IPS-18c (cell line): ENCODE data around the gene MSANTD7.
A peak's percentile ranks its signal among the peaks of the same experiment; 100 is the strongest.

Source experiments
- H3K4me3 ChIP-seq: 2 replicates; pipeline ENCODE4 v1.7.0; 2013; ENCODE audit warnings: low read depth, mild to moderate bottlenecking, low read length, moderate library complexity; ENCODE audit not compliant: insufficient read depth
- H3K9me3 ChIP-seq: one replicate; pipeline ENCODE4 v1.6.1; 2013; ENCODE audit warnings: mild to moderate bottlenecking, low read length, moderate library complexity; ENCODE audit not compliant: control insufficient read depth, insufficient read depth

Gene MSANTD7

GRCh38 chr10:14873090-14873760 is 35.1 kb downstream of the MSANTD7 start:
- Histone ChIP-seq H3K9me3 (no peaks in the 10 kb centered on the region), H3K4me3 (no peak overlapping the region)

DNA sequence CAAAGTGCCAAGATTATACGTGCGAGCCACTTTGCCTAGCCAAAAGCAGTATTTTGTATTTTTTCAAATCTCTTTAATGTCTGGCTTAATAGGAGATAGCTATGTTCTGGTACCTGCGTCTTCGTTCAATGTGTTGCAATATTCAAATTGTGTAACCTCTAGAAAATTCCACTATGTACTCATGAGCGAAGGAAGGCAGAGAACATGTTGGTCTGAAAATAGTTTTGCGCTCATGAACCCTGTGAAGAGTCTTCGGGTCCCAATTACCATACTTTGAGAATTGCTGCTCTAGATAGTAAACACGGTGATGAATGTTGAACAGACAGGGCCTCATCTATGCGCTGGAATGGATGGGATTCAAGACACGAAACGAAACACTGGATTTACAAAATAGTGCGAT is 37.8 kb downstream of the MSANTD7 start:
- Histone ChIP-seq H3K9me3 (no peaks in the 10 kb centered on the region), H3K4me3 (no peak overlapping the region)

DNA sequence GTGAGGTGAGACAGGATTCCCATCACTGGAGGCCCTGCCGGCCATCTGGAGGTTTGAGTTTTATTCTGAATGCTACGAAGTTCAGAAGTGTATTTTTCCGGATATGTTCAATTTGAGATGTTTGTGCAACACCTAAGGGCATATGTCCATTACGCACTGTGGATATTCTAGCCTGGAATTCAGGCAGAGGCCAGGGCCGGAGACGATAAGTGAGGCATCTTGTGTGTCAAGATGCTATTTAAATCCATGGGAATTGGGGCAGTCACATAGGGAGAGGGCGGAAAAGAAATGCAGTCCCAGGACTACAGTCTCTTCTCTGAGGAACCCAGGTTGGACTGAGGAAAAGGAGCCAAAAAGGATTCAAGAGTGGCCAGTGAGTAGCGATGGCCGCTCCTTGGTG is 38.7 kb downstream of the MSANTD7 start:
- Histone ChIP-seq H3K9me3 (no peaks in the 10 kb centered on the region), H3K4me3 (no peak overlapping the region)

DNA sequence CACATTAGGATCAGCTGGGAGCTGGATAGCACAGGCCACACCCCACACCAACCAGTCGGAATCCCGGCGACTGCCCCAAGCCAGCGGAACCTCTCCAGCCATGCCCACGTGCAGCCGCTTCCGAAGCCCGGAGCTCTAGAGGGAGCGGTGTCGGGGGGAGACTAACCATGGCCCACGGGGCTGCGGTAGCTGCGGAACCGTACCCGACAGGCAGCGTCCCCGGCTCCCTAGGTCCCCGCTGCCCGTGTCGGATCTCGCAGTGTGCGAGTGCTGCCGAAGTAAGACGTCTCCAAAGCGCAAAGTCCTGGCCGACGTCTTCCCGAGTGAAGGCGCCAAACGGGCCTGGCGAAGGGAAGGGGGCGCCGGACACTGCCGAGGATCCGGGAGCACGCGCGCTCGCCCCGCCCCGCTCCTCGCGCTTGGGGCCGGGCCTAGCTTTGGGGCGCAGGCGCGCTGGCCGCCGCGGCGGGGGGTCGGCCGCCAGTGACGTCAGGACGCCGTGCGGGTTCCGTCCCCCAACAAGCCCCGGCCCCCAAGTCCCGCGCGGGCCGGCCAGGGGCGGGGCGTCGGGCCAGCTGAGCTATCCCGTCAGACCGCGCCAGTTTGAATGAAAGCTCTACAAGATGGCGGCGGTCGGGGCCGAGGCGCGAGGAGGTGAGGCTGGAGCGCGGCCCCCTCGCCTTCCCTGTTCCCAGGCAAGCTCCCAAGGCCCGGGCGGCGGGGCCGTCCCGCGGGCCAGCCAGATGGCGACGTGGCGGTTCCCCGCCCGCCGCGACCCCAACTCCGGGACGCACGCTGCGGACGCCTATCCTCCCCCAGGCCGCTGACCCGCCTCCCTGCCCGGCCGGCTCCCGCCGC is 40.4 kb downstream of the MSANTD7 start, which contains the start of gene SUV39H2:
TSS of gene SUV39H2 (plus strand) at position 601 of the 858 bp plus-strand sequence. CDS start at position 624, 23 bp downstream.
- Histone ChIP-seq H3K4me3 (peak within 1 kb of the TSS; percentile 97), H3K9me3 (no peaks in the 10 kb centered on the region)

- H3K4me3 ChIP-seq = peak overlapping the region; percentile 97
Measured at GRCh38 chr10:14879124-14879927, 41.2 kb downstream of the MSANTD7 start.

DNA sequence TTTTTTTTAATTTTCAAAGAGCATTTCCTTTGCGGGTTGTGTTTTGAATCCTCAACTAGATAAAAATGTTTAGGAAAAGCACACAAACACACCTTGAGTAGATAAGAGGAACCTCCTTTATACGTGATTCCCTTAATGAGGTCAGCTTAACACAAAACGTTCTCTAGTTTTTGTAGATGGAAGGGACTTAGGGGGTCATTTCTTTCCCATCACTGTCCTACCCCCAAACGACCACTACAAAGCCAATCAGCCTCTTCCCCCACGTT is 41.8 kb downstream of the MSANTD7 start:
- no peaks in the 10 kb centered on the region for H3K9me3 ChIP-seq
- peak overlapping the region; percentile 97 for H3K4me3 ChIP-seq

More at GRCh38 chr10:14879124-14879927, 41.2 kb downstream of the MSANTD7 start:
- H3K9me3 ChIP-seq = no peaks in the 10 kb centered on the region

- Histone ChIP-seq H3K4me3 (peak overlapping the region; percentile 97), H3K9me3 (no peaks in the 10 kb centered on the region)
Measured at GRCh38 chr10:14880229-14880628, 42.1 kb downstream of the MSANTD7 start.

DNA sequence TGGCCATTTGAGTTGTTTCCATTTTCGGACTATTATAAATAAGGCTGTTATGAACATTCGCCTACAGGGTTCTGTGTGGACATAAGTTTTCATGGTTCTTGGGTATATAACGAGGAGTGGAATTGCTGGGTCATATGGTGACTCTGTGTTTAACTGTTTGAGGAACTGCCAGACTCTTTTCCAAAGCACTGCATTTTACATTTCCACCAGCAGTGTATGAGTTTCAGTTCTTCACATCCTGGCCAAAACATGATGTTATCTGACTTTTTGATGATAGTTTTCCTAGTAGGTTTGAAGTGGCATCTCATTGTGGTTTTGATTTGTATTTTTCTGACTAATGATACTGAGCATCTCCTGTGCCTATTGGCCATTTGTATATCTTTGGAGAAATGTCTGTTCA is 46.0 kb downstream of the MSANTD7 start:
- Histone ChIP-seq H3K4me3 (no peak overlapping the region), H3K9me3 (no peaks in the 10 kb centered on the region)
